Neuronal stem cell (in vitro differentiated cells): ENCODE results near the gene VDAC2.

Source experiments
- DNase-seq: peaks from one replicate; pipeline ENCODE4 v3.0.0-alpha.2; 2013; ENCODE audit warnings: low spot score
- H2AFZ ChIP-seq: one replicate; pipeline ENCODE4 v1.6.1; 2013; ENCODE audit warnings: mild to moderate bottlenecking, low read length, inconsistent platforms
- H2AK5ac ChIP-seq: 2 replicates; pipeline ENCODE4 v1.6.1; 2013; ENCODE audit warnings: low read depth, mild to moderate bottlenecking, inconsistent platforms, low read length, moderate library complexity, mixed read lengths
- H2BK120ac ChIP-seq: 2 replicates; pipeline ENCODE4 v1.6.1; 2013; ENCODE audit warnings: low read depth, mild to moderate bottlenecking, inconsistent platforms, low read length, moderate library complexity, mixed read lengths
- H2BK12ac ChIP-seq: one replicate; pipeline ENCODE4 v1.6.1; 2013; ENCODE audit warnings: low read length, inconsistent platforms
- H2BK15ac ChIP-seq: 2 replicates; pipeline ENCODE4 v1.6.1; 2013; ENCODE audit warnings: mild to moderate bottlenecking, low read length, inconsistent platforms, mixed read lengths
- H2BK5ac ChIP-seq: one replicate; pipeline ENCODE4 v1.6.1; 2013; ENCODE audit warnings: inconsistent platforms, mild to moderate bottlenecking, low read length, moderate library complexity
- H3K14ac ChIP-seq: one replicate; pipeline ENCODE4 v1.6.1; 2013; ENCODE audit warnings: low read length, inconsistent platforms
- H3K18ac ChIP-seq: 2 replicates; pipeline ENCODE4 v1.6.1; 2013; ENCODE audit warnings: low read length, inconsistent platforms
- H3K23ac ChIP-seq: 2 replicates; pipeline ENCODE4 v1.6.1; 2013; ENCODE audit warnings: low read depth, mild to moderate bottlenecking, mixed read lengths, low read length, inconsistent platforms; ENCODE audit not compliant: poor library complexity
- H3K27ac ChIP-seq: replicated peaks from 3 replicates; pipeline ENCODE4 v1.5.1; 2013; ENCODE audit warnings: low read length, inconsistent platforms
- H3K27me3 ChIP-seq, 3 experiments: 2 replicates each; pipeline ENCODE4 v1.6.1; 2013; ENCODE audit warnings: low read length in 3 of 3, mild to moderate bottlenecking in 2 of 3, inconsistent platforms in 1 of 3, low read depth in 1 of 3, mixed read lengths in 1 of 3, moderate library complexity in 1 of 3; ENCODE audit not compliant: control insufficient read depth in 3 of 3, insufficient read depth in 3 of 3
- H3K36me3 ChIP-seq, 2 donors: replicated peaks in 1 of 2; 2 replicates each; pipeline ENCODE4 v1.6.1; 2013; ENCODE audit warnings: low read length in 2 of 2; ENCODE audit not compliant: control insufficient read depth in 2 of 2, insufficient read depth in 2 of 2
- H3K4ac ChIP-seq: 2 replicates; pipeline ENCODE4 v1.6.1; 2013; ENCODE audit warnings: inconsistent platforms, mild to moderate bottlenecking, low read length, moderate library complexity
- H3K4me1 ChIP-seq, 2 donors: 1 replicate in 1 of 2; 2 replicates in 1 of 2; pipeline ENCODE4 v1.6.1; 2013; ENCODE audit warnings: low read length in 2 of 2, low read depth in 1 of 2; ENCODE audit not compliant: control insufficient read depth in 2 of 2, insufficient read depth in 1 of 2
- H3K4me2 ChIP-seq: one replicate; pipeline ENCODE4 v1.6.1; 2013; ENCODE audit warnings: mild to moderate bottlenecking, low read length, inconsistent platforms; ENCODE audit not compliant: insufficient read depth, poor library complexity, severe bottlenecking
- H3K4me3 ChIP-seq, 2 donors: 2 replicates each; pipeline ENCODE4 v1.5.1; 2013; ENCODE audit warnings: low read length in 2 of 2, mild to moderate bottlenecking in 2 of 2, inconsistent platforms in 1 of 2, moderate library complexity in 1 of 2
- H3K79me1 ChIP-seq: one replicate; pipeline ENCODE4 v1.6.1; 2013; ENCODE audit warnings: low read depth, mild to moderate bottlenecking, inconsistent platforms, low read length, moderate library complexity
- H3K9ac ChIP-seq: one replicate; pipeline ENCODE4 v1.6.1; 2013; ENCODE audit warnings: mild to moderate bottlenecking, low read depth, low read length, inconsistent platforms; ENCODE audit not compliant: poor library complexity
- H3K9me3 ChIP-seq, 2 donors: replicated peaks in 1 of 2; 2 replicates each; pipeline versions ENCODE3 to v1.6.1; 2013; ENCODE audit warnings: low read length in 2 of 2, mild to moderate bottlenecking in 2 of 2, inconsistent platforms in 1 of 2, low read depth in 1 of 2, mixed read lengths in 1 of 2, moderate library complexity in 1 of 2; ENCODE audit not compliant: control insufficient read depth in 2 of 2, insufficient read depth in 1 of 2
- H4K8ac ChIP-seq: one replicate; pipeline ENCODE4 v1.6.1; 2013; ENCODE audit warnings: low read depth, mild to moderate bottlenecking, inconsistent platforms, low read length, moderate library complexity
- H4K91ac ChIP-seq: one replicate; pipeline ENCODE4 v1.6.1; 2013; ENCODE audit warnings: low read length, low read depth, mild to moderate bottlenecking, inconsistent platforms; ENCODE audit not compliant: poor library complexity
- WGBS, 2 donors: extraction: QIAGEN DNeasy Blood & Tissue Kit; methylation state at CpG; one replicate each; pipeline ENCODE4 v1.1.7; 2013; ENCODE audit warnings: missing lambda C conversion rate in 2 of 2, mixed read lengths in 1 of 2; ENCODE audit not compliant: insufficient read length in 2 of 2, insufficient replicate concordance in 1 of 2; ENCODE audit errors: extremely low coverage in 2 of 2; 5-methylcytosine and 5-hydroxymethylcytosine counted together

Gene VDAC2

DNA sequence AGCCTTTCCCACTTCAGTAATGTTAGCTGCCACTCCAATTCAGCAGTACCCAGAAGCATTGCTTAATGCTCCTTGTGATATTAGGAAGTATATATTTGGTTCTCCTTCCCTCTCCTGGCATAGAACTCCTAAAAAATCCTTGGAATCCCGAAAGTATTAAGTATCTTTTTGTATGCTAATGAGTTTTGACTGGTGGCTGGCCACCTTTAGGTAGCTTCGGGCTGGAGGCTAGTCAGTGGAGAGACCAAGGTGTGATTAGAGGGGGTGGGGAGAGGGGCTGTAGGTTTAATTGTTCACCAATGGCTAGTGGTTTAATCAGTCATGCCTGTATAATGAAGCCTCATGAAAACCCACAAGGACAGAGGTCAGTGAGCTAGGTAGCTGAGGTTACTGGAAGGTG, 12.9 kb downstream of the VDAC2 start:
- no peak overlapping the region for H2BK12ac ChIP-seq
- DNase-seq: no peak
- H3K27ac ChIP-seq: peak overlapping the region; percentile 15
- H2AK5ac ChIP-seq: no peak overlapping the region
- H2BK120ac ChIP-seq: no peak overlapping the region
- no peak overlapping the region for H3K4me3 ChIP-seq
- no peaks in the 10 kb centered on the region for H3K27me3 ChIP-seq
- no peak overlapping the region for H2BK5ac ChIP-seq
- H4K91ac ChIP-seq: no peak overlapping the region
- no peak overlapping the region for H4K8ac ChIP-seq
- no peak overlapping the region for H3K18ac ChIP-seq
- no peak overlapping the region for H3K9ac ChIP-seq
- no peak overlapping the region for H2AFZ ChIP-seq
- H3K4me1 ChIP-seq: peaks cover 21 to 24% of the 10 kb centered on the region in 2 donors
- no peak overlapping the region for H2BK15ac ChIP-seq
- no peak overlapping the region for H3K14ac ChIP-seq
- H3K4me2 ChIP-seq: no peak overlapping the region
- no peaks in the 10 kb centered on the region for H3K9me3 ChIP-seq
- H3K79me1 ChIP-seq: no peaks in the 10 kb centered on the region
- no peak overlapping the region for H3K23ac ChIP-seq
- H3K36me3 ChIP-seq: peaks cover 13 to 96% of the 10 kb centered on the region in 2 donors
- H3K4ac ChIP-seq: no peak overlapping the region
- WGBS, 2 donors: no CpG with 5 or more reads among the region's 2 CpGs

DNA sequence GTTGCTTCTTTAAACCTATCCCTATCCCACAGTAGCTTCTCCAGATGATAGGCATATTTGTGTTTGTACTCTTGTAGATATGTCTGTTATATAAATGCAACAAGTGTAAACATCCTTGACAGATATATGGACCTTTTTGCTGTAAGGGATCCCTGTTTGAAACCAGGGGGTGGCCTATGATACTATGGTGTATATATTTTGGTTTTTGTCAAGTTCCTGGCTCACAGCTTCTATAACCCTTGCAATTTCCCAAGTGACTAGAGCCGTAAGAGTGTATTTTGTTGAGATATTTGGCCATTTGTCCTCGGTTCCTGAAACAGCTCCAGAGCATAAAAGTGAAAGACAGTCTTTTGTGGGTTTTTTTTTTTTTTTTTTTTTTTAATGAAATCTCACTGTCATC, 15.5 kb downstream of the VDAC2 start:
- no peak overlapping the region for H3K18ac ChIP-seq
- no peak overlapping the region for H3K4me3 ChIP-seq
- no peak overlapping the region for H4K91ac ChIP-seq
- no peak overlapping the region for H3K23ac ChIP-seq
- no peaks in the 10 kb centered on the region for H3K9me3 ChIP-seq
- no peak for DNase-seq
- H3K27me3 ChIP-seq: no peaks in the 10 kb centered on the region
- no peak overlapping the region for H2BK120ac ChIP-seq
- H3K4me1 ChIP-seq: peaks cover 21 to 24% of the 10 kb centered on the region in 2 donors
- WGBS, 2 donors: no CpG with 5 or more reads among the region's 2 CpGs
- H2BK12ac ChIP-seq: no peak overlapping the region
- H3K4me2 ChIP-seq: no peak overlapping the region
- H3K79me1 ChIP-seq: no peaks in the 10 kb centered on the region
- H2AFZ ChIP-seq: no peak overlapping the region
- no peak overlapping the region for H3K14ac ChIP-seq
- H3K27ac ChIP-seq: peak overlapping the region; percentile 76
- no peak overlapping the region for H3K4ac ChIP-seq
- peaks cover 7 to 97% of the 10 kb centered on the region in 2 donors for H3K36me3 ChIP-seq
- H4K8ac ChIP-seq: no peak overlapping the region
- no peak overlapping the region for H2BK5ac ChIP-seq
- no peak overlapping the region for H2BK15ac ChIP-seq
- H2AK5ac ChIP-seq: no peak overlapping the region
- no peak overlapping the region for H3K9ac ChIP-seq

DNA sequence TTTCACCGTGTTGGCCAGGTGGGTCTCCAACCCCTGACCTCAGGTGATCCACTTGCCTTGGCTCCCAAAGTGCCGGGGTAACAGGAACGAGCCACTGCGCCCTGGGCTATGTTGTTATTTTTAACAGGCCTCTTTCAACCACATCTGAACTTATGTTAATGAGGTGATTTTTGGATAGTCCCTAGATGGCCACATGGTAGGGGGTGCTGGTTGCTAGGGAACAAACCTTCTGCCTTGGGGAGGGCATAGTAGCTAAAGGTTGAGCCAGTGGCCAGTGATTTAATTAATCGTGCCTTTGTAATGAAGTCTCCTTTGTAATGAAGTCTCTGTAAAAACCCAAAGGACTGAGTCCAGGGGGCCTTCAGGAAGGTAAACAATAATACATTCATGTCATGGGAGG, 16.1 kb downstream of the VDAC2 start:
- no peaks in the 10 kb centered on the region for H3K9me3 ChIP-seq
- WGBS, 2 donors: no CpG with 5 or more reads among the region's 5 CpGs
- peak overlapping the region; percentile 58 for H3K4me2 ChIP-seq
- no peak overlapping the region for H2BK5ac ChIP-seq
- no peak overlapping the region for H4K91ac ChIP-seq
- H3K36me3 ChIP-seq: peaks cover 11 to 97% of the 10 kb centered on the region in 2 donors
- DNase-seq: peak; percentile 17
- no peak overlapping the region for H3K4ac ChIP-seq
- H2BK15ac ChIP-seq: no peak overlapping the region
- H3K23ac ChIP-seq: no peak overlapping the region
- H3K4me1 ChIP-seq: peaks cover 21 to 24% of the 10 kb centered on the region in 2 donors
- H3K18ac ChIP-seq: no peak overlapping the region
- H3K27me3 ChIP-seq: no peaks in the 10 kb centered on the region
- H2BK12ac ChIP-seq: no peak overlapping the region
- H3K4me3 ChIP-seq: no peak overlapping the region
- no peak overlapping the region for H2AFZ ChIP-seq
- no peak overlapping the region for H2BK120ac ChIP-seq
- H4K8ac ChIP-seq: no peak overlapping the region
- no peaks in the 10 kb centered on the region for H3K79me1 ChIP-seq
- H3K14ac ChIP-seq: no peak overlapping the region
- peak overlapping the region; percentile 76 for H3K27ac ChIP-seq
- H2AK5ac ChIP-seq: no peak overlapping the region
- no peak overlapping the region for H3K9ac ChIP-seq

DNA sequence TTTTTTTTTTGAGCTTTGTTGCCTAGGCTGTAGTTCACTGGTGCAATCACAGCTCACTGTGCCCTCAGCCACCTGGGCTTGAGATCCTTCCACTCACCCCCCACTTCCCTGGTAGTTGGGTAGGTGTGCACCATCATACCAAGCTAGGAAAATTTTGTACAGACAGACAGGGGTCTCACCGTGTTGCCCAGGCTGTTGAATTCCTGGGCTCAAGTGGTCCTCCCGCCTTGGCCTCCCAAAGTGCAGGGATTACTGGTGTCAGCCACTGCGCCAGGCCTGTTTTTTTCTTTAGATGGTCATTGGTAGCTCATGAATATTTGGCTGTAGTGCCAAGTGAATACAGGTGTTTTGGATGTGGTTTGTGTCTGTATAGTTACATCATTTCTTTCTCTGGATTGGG, 17.7 kb downstream of the VDAC2 start:
- Histone ChIP-seq H3K4ac (no peak overlapping the region), H3K23ac (no peak overlapping the region), H2BK12ac (no peak overlapping the region), H3K18ac (no peak overlapping the region), H3K14ac (no peak overlapping the region), H3K27ac (peak overlapping the region; percentile 51), H4K8ac (no peak overlapping the region), H2BK120ac (no peak overlapping the region), H3K27me3 (no peaks in the 10 kb centered on the region), H3K4me3 (no peak overlapping the region), H3K9me3 (no peaks in the 10 kb centered on the region), H3K4me1 (peaks cover 21 to 24% of the 10 kb centered on the region in 2 donors), H3K4me2 (no peak overlapping the region), H3K36me3 (peaks cover 16 to 96% of the 10 kb centered on the region in 2 donors), H3K79me1 (no peaks in the 10 kb centered on the region), H2AK5ac (no peak overlapping the region), H3K9ac (no peak overlapping the region), H4K91ac (no peak overlapping the region), H2AFZ (no peak overlapping the region), H2BK15ac (no peak overlapping the region), H2BK5ac (no peak overlapping the region)
- WGBS, 2 donors: no CpG with 5 or more reads among the region's 3 CpGs
- DNase-seq: no peak
